ENCODE data around the gene ACOT2. TPM values are rescaled to one million over a fixed set of nuclear protein-coding genes. Genes with fewer than 3 reads are reported as not detected.
"Not testable (repeated sequence)": the region's sequence is repeated elsewhere in the genome, so short reads cannot be mapped to it uniquely, and the experiment has no call there.

Gene ACOT2
- total RNA-seq (ENCODE audit: low replicate concordance): 18.1 and 18.2 TPM in 2 replicates
- long read RNA-seq, transcript ACOT2-201 (3 exons, 1,774 nt): major isoform, 63 of 88 reads
- long read RNA-seq, partial matches to known transcripts: 21 of 88 reads
- long read RNA-seq, other reads (novel, unspliced or antisense): 4 of 88 reads

DNA sequence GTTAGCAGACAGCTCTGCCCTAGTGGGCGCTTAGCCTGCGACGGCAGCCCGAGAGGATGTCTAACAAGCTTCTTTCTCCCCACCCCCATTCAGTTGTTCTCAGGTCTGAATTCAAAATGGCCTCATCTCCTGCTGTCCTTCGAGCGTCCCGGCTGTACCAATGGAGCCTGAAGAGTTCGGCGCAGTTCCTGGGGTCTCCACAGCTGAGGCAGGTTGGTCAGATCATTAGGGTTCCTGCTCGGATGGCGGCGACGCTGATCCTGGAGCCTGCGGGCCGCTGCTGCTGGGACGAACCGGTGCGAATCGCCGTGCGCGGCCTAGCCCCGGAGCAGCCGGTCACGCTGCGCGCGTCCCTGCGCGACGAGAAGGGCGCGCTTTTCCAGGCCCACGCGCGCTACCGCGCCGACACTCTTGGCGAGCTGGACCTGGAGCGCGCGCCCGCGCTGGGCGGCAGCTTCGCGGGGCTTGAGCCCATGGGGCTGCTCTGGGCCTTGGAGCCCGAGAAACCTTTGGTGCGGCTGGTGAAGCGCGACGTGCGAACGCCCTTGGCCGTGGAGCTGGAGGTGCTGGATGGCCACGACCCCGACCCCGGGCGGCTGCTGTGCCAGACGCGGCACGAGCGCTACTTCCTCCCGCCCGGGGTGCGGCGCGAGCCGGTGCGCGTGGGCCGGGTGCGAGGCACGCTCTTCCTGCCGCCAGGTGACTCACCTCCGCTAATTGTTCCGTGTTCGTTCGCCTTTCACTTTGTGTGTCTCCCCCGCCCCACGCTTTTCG lies at the start of gene ACOT2:
Gene ACOT2 (plus strand): TSS at position 29 of the 774 bp plus-strand sequence. CDS start 28 bp downstream, at position 57.
- peaks cover 22% of the 10 kb centered on the region for H3K36me3 Mint-ChIP-seq
- H3K9me3 Mint-ChIP-seq: not testable (repeated sequence)
- peaks cover 37% of the 10 kb centered on the region for H3K4me1 Mint-ChIP-seq (ENCODE audit: unreplicated experiment)

GRCh38 chr14:73521229-73521628 lies 47.8 kb upstream of the ACOT2 start:
- Mint-ChIP-seq H3K4me1 (ENCODE audit: unreplicated experiment) (no peaks in the 10 kb centered on the region), H3K4me3 (no peak overlapping the region), H3K9me3 (no peaks in the 10 kb centered on the region), H3K36me3 (no peaks in the 10 kb centered on the region), H3K27me3 (no peaks in the 10 kb centered on the region), H3K27ac (no peak overlapping the region)
- TF ChIP-seq, protein P1, sequence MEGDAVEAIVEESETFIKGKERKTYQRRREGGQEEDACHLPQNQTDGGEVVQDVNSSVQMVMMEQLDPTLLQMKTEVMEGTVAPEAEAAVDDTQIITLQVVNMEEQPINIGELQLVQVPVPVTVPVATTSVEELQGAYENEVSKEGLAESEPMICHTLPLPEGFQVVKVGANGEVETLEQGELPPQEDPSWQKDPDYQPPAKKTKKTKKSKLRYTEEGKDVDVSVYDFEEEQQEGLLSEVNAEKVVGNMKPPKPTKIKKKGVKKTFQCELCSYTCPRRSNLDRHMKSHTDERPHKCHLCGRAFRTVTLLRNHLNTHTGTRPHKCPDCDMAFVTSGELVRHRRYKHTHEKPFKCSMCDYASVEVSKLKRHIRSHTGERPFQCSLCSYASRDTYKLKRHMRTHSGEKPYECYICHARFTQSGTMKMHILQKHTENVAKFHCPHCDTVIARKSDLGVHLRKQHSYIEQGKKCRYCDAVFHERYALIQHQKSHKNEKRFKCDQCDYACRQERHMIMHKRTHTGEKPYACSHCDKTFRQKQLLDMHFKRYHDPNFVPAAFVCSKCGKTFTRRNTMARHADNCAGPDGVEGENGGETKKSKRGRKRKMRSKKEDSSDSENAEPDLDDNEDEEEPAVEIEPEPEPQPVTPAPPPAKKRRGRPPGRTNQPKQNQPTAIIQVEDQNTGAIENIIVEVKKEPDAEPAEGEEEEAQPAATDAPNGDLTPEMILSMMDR (conservative IDR thresholded peaks at IDR 0.05): no peak
- DNase-seq (ENCODE audit: extremely low spot score, unreplicated experiment): no peak

More for the DNA sequence above, at the start of gene ACOT2:
- peak within 1 kb of the TSS; percentile 94 for H3K4me3 Mint-ChIP-seq
- H3K27me3 Mint-ChIP-seq: not testable (repeated sequence)
- TF ChIP-seq, protein P1 (conservative IDR thresholded peaks at IDR 0.05): peak; percentile 39
- peak within 1 kb of the TSS; percentile 95 for H3K27ac Mint-ChIP-seq
- peak; percentile 79 for DNase-seq (ENCODE audit: extremely low spot score, unreplicated experiment)

DNA sequence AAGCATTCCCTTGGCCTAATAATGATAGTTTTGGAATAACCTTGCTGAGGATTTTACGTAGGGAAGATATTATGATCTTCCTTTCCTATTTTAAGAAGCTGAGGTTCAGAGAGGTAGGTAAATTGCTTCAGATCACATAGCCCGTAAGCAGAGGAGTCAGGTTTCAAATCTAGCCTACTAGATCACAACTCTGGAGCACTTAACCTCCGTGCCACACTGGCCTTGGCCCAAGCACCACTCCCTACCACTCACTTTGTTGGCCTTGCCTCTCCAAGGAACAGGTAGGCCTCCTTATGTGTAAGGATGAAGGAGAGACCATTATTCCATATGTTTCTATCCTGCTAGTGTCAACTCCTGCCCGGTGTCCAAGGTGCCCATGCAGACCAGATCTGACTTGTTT lies 44.5 kb upstream of the ACOT2 start:
- no peak overlapping the region for H3K4me3 Mint-ChIP-seq
- no peaks in the 10 kb centered on the region for H3K9me3 Mint-ChIP-seq
- DNase-seq (ENCODE audit: extremely low spot score, unreplicated experiment): no peak
- no peaks in the 10 kb centered on the region for H3K27me3 Mint-ChIP-seq
- H3K4me1 Mint-ChIP-seq (ENCODE audit: unreplicated experiment): no peaks in the 10 kb centered on the region
- TF ChIP-seq, protein P1 (conservative IDR thresholded peaks at IDR 0.05): no peak
- H3K36me3 Mint-ChIP-seq: no peaks in the 10 kb centered on the region
- H3K27ac Mint-ChIP-seq: no peak overlapping the region

GRCh38 chr14:73526036-73526984 lies 42.7 kb upstream of the ACOT2 start:
- H3K27me3 Mint-ChIP-seq: no peaks in the 10 kb centered on the region
- no peaks in the 10 kb centered on the region for H3K9me3 Mint-ChIP-seq
- no peak overlapping the region for H3K27ac Mint-ChIP-seq
- H3K4me3 Mint-ChIP-seq: no peak overlapping the region
- H3K4me1 Mint-ChIP-seq (ENCODE audit: unreplicated experiment): no peaks in the 10 kb centered on the region
- no peak for DNase-seq (ENCODE audit: extremely low spot score, unreplicated experiment)
- H3K36me3 Mint-ChIP-seq: no peaks in the 10 kb centered on the region
- TF ChIP-seq, protein P1 (conservative IDR thresholded peaks at IDR 0.05): no peak

GRCh38 chr14:73529356-73529755 lies 39.7 kb upstream of the ACOT2 start:
- not testable (repeated sequence) for H3K4me1 Mint-ChIP-seq (ENCODE audit: unreplicated experiment); H3K27me3 Mint-ChIP-seq; DNase-seq (ENCODE audit: extremely low spot score, unreplicated experiment); H3K36me3 Mint-ChIP-seq; H3K27ac Mint-ChIP-seq; H3K4me3 Mint-ChIP-seq; H3K9me3 Mint-ChIP-seq

DNA sequence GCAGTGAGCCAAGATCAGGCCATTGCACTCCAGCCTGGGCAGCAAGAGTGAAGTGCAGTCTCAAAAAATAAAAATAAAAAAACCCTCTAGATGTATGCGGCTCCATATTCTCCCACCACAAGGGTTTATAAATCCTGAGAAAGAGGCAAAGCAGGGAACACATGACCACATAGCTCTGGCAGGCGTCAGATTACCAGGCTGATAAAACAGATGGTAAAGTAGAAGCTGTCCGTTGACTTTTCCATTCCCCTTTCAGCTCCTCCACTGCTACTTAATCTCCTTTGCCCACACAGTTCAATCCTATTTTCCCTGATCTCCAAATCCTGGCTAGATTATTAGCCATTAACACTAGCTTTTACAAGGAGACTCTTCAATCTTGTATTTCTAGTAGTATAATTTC lies 37.0 kb upstream of the ACOT2 start:
- H3K27ac Mint-ChIP-seq; H3K27me3 Mint-ChIP-seq; H3K9me3 Mint-ChIP-seq; H3K4me1 Mint-ChIP-seq (ENCODE audit: unreplicated experiment); DNase-seq (ENCODE audit: extremely low spot score, unreplicated experiment); H3K36me3 Mint-ChIP-seq; H3K4me3 Mint-ChIP-seq: not testable (repeated sequence)

DNA sequence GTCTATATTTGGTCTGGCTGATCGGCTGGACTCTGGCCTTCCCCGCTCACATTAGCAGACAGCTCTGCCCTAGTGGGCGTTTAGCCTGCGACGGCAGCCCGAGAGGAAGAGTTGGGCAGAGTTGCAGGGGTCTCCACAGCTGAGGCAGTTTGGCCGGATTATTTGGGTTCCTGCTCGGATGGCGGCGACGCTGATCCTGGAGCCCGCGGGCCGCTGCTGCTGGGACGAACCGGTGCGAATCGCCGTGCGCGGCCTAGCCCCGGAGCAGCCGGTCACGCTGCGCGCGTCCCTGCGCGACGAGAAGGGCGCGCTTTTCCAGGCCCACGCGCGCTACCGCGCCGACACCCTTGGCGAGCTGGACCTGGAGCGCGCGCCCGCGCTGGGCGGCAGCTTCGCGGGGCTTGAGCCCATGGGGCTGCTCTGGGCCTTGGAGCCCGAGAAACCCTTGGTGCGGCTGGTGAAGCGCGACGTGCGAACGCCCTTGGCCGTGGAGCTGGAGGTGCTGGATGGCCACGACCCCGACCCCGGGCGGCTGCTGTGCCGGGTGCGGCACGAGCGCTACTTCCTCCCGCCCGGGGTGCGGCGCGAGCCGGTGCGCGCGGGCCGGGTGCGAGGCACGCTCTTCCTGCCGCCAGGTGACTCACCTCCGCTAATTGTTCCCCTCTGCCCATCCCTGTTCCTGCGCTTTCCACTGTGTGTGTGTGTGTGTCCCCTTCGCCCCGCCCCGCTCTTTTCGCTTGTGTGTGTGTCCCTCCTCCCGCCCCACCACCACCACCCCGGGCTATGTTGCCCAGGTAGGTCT lies 31.6 kb upstream of the ACOT2 start:
- not testable (repeated sequence) for DNase-seq (ENCODE audit: extremely low spot score, unreplicated experiment); H3K27me3 Mint-ChIP-seq; H3K4me1 Mint-ChIP-seq (ENCODE audit: unreplicated experiment); H3K36me3 Mint-ChIP-seq; H3K9me3 Mint-ChIP-seq
- peak overlapping the region; percentile 83 for H3K4me3 Mint-ChIP-seq
- peak overlapping the region; percentile 70 for H3K27ac Mint-ChIP-seq
